ENCODE data around the gene IPO8.

IPO8 gene

GRCh38 chr12:30695199-30696102, at the start of gene IPO8:
Gene IPO8, minus strand, starts transcription at chr12:30695869. Its CDS starts 222 bp downstream, at chr12:30695647.
- peak; percentile 92 for DNase-seq

- no peak for DNase-seq
Measured at GRCh38 chr12:30744321-30744720, 48.7 kb upstream of the IPO8 start.

GRCh38 chr12:30740274-30740673, 44.6 kb upstream of the IPO8 start:
- no peak for DNase-seq

GRCh38 chr12:30739020-30739419, 43.4 kb upstream of the IPO8 start:
- no peak for DNase-seq

GRCh38 chr12:30732954-30733637, 37.4 kb upstream of the IPO8 start:
- no peak for DNase-seq

GRCh38 chr12:30730011-30730410, 34.3 kb upstream of the IPO8 start:
- no peak for DNase-seq

- no peak for DNase-seq
Measured at GRCh38 chr12:30729547-30729946, 33.9 kb upstream of the IPO8 start.

GRCh38 chr12:30726647-30727046, 31.0 kb upstream of the IPO8 start:
- no peak for DNase-seq

GRCh38 chr12:30725739-30726138, 30.1 kb upstream of the IPO8 start:
- DNase-seq = peak; percentile 4

GRCh38 chr12:30719060-30719459, 23.4 kb upstream of the IPO8 start:
- DNase-seq = no peak

GRCh38 chr12:30707613-30708342, 12.1 kb upstream of the IPO8 start:
- DNase-seq = no peak

GRCh38 chr12:30706476-30706875, 10.8 kb upstream of the IPO8 start:
- DNase-seq = no peak

GRCh38 chr12:30701056-30701455, 5.4 kb upstream of the IPO8 start:
- DNase-seq = no peak

- DNase-seq = no peak
Measured at GRCh38 chr12:30700216-30700900, 4.7 kb upstream of the IPO8 start.

- DNase-seq = no peak
Measured at GRCh38 chr12:30698346-30698745, 2.7 kb upstream of the IPO8 start.

GRCh38 chr12:30696943-30697342, 1.3 kb upstream of the IPO8 start:
- DNase-seq = no peak

- no peak for DNase-seq
Measured at GRCh38 chr12:30696486-30696885, 817 bp upstream of the IPO8 start.

- DNase-seq = no peak
Measured at GRCh38 chr12:30696103-30696408, 387 bp upstream of the IPO8 start.

GRCh38 chr12:30694412-30695198, 1.1 kb downstream of the IPO8 start:
- DNase-seq = peak; percentile 10

GRCh38 chr12:30692470-30692869, 3.2 kb downstream of the IPO8 start:
- no peak for DNase-seq

- DNase-seq = no peak
Measured at GRCh38 chr12:30691122-30691879, 4.4 kb downstream of the IPO8 start.

Measured in inflammatory macrophage treated with lipopolysaccharide for 4 hours (primary cell).